NT2/D1 (cell line): ENCODE measurements around the gene TM4SF1.
"Not testable (repeated sequence)": the region's sequence is repeated elsewhere in the genome, so short reads cannot be mapped to it uniquely, and the experiment has no call there.

Experiments
- YY1 ChIP-seq: IDR thresholded peaks from 2 replicates; pipeline ENCODE4 v1.6.1; 2011; ENCODE audit not compliant: insufficient read length, insufficient read depth
- ZNF274 ChIP-seq: IDR thresholded peaks from 2 replicates; pipeline ENCODE4 v1.6.1; 2011; ENCODE audit warnings: mild to moderate bottlenecking, low read depth, low read length

DNA sequence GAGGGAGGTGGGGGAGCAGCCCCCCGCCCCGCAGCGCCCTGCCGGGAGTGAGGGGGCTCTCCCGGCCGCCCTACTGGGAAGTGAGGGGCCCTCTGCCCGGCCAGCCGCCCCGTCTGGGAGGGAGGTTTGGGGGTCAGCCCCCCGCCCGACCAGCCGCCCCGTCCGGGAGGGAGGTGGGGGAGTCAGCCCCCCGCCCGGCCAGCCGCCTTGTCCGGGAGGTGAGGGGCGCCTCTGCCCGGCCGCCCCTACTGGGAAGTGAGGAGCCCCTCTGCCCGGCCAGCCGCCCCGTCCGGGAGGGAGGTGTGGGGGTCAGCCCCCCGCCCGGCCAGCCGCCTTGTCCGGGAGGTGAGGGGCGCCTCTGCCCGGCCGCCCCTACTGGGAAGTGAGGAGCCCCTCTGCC is 2.8 kb upstream of the TM4SF1 start:
- not testable (repeated sequence) for TF ChIP-seq ZNF274, YY1
